HG02798 (cell line): ENCODE results near the gene DGKH.
"Not testable (repeated sequence)": the region's sequence is repeated elsewhere in the genome, so short reads cannot be mapped to it uniquely, and the experiment has no call there.

Source experiments
- ATAC-seq: cut with Tn5 transposase; IDR thresholded peaks from one replicate; pipeline ENCODE4 v1.9.1; 2021; ENCODE audit warnings: mild to moderate bottlenecking; ENCODE audit not compliant: unreplicated experiment, poor library complexity

Gene DGKH

GRCh38 chr13:42041011-42041683 lies 7.3 kb upstream of the DGKH start:
- ATAC-seq, result peak; percentile 17

DNA sequence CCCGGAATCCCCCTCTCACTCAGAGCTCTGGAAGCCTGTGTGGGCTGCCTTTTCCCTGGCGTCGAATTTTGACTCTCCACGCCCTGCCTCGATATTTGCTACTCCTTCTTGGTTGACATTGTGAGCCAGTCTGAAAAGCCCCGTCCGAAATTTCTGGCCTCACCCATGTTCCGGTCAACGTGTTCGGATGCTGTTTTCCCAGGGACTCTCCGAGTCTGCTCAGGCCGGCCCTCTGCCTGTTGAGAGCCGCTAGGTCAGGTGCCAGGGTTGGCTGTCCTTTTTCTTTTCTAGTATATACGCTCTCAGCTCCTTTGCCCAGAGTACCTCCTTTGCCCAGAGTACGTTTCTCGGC lies 6.8 kb upstream of the DGKH start:
- ATAC-seq, result no peak

DNA sequence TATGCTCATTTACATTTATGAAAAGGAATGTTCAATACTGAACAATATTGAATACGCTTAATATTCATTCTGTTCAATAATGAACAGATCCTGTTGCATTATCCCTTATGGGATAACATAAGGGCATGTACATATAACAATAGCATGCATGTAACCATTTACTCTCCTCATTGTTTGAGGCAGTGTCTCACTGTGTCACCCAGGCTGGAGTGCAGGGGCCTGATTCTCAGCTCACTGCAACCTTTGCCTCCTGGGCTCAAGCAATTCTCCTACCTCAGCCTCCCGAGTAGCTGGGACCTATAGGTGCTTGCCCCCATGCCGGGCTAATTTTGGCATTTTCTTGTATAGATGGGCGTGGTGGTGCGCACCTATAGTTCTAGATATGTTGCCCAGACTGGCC lies 4.8 kb upstream of the DGKH start:
- no peak for ATAC-seq

GRCh38 chr13:42046448-42046847 lies 2.0 kb upstream of the DGKH start:
- no peak for ATAC-seq

- peak; percentile 19 for ATAC-seq
Measured at GRCh38 chr13:42047561-42048341, 697 bp upstream of the DGKH start.

DNA sequence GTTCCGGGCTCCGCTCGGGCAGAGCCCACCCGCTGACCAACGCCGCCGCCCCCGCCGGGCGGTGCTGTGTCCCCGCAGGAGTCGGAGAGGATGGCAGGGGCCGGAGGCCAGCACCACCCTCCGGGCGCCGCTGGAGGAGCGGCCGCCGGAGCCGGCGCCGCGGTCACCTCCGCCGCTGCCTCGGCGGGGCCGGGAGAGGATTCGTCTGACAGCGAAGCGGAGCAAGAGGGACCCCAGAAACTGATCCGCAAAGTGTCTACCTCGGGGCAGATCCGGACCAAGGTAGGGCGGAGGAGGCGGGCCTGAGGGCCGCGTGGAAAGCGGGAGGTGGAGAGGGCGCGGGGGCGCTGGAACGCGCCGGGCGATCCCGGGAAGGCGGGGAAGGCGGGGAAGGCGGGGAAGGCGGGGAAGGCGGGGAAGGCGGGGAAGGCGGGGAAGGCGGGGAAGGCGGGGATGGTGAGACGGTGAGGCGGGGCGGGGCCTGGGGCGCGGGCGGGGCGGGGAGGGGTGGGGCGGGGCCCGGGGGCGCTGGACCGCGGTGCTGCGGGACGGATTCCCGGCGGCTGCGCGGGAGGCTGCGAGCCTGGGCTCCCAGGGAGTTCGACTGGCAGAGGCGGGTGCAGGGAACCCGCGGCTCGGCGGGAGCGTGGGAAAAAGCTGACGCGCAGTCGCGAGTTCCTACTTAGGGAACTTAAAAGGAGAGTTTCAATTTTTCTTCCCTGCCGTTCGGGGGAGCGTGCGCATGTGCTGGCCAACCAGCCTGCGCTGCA lies 421 bp downstream of the DGKH start:
- peak; percentile 60 for ATAC-seq

- no peak for ATAC-seq
Measured at GRCh38 chr13:42049454-42049813, 986 bp downstream of the DGKH start.

- no peak for ATAC-seq
Measured at GRCh38 chr13:42054798-42055499, 6.5 kb downstream of the DGKH start.

GRCh38 chr13:42055500-42056085 lies 7.1 kb downstream of the DGKH start:
- no peak for ATAC-seq

DNA sequence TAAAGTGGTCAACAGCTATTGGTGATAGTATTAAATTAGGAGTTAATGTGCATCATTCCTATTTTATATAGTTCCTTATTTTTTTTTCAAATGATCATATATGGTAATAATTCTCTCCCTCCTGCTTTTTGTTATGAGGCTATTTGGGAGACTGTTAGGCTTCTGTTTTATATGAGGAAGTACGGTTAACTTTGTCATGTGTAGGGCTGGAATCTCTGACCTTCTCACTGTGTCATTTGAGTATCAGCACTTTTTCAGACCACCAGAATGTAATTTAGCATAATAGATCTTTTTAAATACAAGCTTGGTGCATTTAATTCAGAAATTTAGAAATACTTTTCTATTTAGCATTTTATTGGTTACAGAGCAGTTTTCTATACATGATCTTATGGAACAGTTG lies 7.7 kb downstream of the DGKH start:
- ATAC-seq, result no peak

DNA sequence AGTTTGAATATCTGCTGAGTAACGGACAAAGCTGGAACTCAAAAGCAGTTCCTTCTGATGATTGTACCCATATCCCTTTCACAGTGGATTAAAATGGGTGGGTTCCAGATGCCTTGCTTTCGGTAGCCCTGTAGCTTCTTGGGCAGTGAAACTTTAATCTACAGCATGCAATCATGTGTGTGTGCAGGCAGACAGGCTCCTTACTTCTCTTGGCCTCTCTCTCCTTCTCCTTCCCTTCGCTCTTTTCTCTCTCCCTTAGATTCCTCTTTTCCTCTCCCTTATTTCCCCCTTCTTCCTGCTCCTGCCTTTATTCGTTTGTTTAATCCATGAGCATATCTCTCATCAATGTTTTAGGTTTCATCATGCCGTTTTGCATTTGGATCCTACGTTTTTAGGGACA lies 8.1 kb downstream of the DGKH start:
- no peak for ATAC-seq

- no peak for ATAC-seq
Measured at GRCh38 chr13:42057918-42058530, 9.6 kb downstream of the DGKH start.

- ATAC-seq, result no peak
Measured at GRCh38 chr13:42061943-42062342, 13.5 kb downstream of the DGKH start.

GRCh38 chr13:42063105-42063504 lies 14.7 kb downstream of the DGKH start:
- ATAC-seq, result no peak

GRCh38 chr13:42064259-42064658 lies 15.8 kb downstream of the DGKH start:
- no peak for ATAC-seq

GRCh38 chr13:42064966-42065365 lies 16.5 kb downstream of the DGKH start:
- ATAC-seq, result no peak

DNA sequence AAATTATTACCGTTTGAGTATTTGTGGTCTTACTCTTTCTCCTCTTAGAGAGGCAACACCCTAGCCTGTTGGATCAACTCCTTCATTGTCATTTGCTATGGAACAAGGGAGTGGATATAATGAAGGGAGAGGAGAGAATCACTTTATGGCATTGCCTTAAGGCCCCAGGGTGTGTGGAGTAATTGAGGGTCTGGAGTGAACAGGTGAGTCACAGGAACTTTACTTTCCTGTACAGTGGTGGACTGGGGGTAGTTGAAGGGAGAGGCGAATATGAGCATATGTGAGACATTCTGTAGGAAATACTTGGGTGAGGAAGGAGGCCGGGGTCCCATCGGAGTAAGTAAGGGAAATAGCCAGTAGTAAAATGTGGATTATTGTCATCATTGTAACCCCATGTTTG lies 17.0 kb downstream of the DGKH start:
- ATAC-seq, result no peak

GRCh38 chr13:42066542-42066941 lies 18.1 kb downstream of the DGKH start:
- no peak for ATAC-seq

GRCh38 chr13:42068886-42069285 lies 20.4 kb downstream of the DGKH start:
- no peak for ATAC-seq

DNA sequence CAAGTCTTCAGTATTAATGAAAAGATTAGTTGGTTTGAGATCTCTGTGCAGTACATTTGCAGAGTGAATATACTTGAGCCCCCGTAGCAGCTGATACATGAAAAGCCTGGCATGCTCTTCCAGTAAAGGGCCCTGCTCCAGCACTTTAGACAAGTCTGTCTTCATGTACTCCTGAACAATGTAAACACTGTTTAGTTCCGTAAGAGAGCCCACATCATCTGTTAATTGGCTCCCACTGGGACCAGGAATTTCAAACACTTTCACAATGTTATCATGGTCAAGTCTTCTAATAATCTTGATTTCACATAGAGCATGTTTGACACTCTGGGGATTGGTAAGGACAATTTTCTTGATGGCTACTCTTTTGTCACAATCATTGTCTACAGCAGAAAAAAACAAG lies 22.2 kb downstream of the DGKH start:
- not testable (repeated sequence) for ATAC-seq
